ENCODE results near the gene TSSC4.
"Not testable (repeated sequence)": the region's sequence is repeated elsewhere in the genome, so short reads cannot be mapped to it uniquely, and the experiment has no call there.

TSSC4 gene

DNA sequence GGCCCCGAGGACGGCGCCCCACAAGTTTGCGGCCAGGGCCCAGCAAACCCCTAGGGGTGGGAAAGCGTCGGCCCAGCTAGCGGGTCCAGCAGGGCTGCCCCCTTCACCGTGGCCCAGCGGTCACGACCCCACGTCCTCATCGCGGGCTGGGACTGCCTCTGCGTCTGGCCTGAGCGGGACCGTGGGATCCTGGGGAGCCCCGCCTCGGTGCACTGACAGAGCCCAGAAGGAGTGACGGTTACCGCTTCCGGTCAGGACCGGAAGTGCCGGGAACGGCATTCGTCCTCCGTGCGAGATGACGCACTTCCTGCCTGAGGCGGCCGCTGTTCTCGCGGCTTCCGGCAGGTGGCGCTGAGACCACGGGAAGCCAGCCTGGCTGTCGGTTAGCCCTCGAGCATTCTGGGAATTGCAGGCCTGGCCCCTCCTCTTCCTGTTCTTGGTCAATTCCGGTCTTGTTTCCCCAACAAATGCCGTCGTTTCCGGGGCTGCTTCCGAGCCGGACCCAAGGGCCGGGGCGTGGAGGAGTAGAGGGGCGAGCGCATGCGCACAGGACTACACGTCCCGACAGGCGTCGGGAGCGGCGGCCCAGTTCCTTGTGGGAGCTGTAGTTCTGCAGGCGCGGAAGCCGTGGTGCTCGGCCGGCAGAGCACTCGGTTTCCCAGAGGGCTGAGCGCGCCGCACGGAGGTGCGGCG lies at the start of gene TSSC4:
Gene TSSC4, plus strand, starts transcription at position 682 of the 693 bp plus-strand sequence. CDS start 1,884 bp downstream, outside the sequence.
- POLR2A ChIA-PET, result interaction anchor here (0.9 to 4.3 kb wide), 7 partner anchors 10 to 502 kb away, joined by 3 to 32 read pairs (median 5); partner anchors contain the start of gene CD81
- TF ChIP-seq, protein P1, sequence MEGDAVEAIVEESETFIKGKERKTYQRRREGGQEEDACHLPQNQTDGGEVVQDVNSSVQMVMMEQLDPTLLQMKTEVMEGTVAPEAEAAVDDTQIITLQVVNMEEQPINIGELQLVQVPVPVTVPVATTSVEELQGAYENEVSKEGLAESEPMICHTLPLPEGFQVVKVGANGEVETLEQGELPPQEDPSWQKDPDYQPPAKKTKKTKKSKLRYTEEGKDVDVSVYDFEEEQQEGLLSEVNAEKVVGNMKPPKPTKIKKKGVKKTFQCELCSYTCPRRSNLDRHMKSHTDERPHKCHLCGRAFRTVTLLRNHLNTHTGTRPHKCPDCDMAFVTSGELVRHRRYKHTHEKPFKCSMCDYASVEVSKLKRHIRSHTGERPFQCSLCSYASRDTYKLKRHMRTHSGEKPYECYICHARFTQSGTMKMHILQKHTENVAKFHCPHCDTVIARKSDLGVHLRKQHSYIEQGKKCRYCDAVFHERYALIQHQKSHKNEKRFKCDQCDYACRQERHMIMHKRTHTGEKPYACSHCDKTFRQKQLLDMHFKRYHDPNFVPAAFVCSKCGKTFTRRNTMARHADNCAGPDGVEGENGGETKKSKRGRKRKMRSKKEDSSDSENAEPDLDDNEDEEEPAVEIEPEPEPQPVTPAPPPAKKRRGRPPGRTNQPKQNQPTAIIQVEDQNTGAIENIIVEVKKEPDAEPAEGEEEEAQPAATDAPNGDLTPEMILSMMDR (IDR thresholded peaks at IDR 0.05; ENCODE audit: insufficient read depth, low read length, missing control alignments), result peak; percentile 99
- CTCF ChIA-PET, result interaction anchor here (0.8 to 9.0 kb wide), 16 partner anchors 9 to 748 kb away, joined by 3 to 70 read pairs (median 5); partner anchors contain the start of genes C11orf21, CD81 and TSPAN32
- H3K4me3 ChIP-seq (ENCODE audit: low read depth, low read length), result peak within 1 kb of the TSS; percentile 99
- DNase-seq (ENCODE audit: low read depth, low spot score), result peak; percentile 99

DNA sequence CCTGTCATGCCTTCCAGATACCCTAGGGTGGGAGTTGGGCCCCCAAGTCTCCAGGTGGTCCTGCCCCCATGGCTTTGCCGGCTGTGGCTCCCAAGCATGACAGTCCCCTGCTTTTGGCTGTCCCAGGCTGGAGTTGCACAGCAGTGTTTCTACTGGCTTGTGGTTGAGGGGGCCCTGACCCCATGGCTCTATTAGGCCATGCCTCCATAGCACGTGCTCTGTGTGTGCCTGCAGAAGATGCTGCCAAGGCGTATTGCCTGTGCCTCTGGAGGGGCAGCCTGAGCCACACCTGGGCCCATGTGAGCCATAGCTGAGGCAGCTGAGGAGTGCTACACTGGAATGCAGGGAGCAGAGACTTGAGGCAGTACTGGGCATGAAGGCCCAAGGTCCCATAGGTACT lies 48.8 kb upstream of the TSSC4 start:
- POLR2A ChIA-PET, result no interaction called here
- no peak for DNase-seq (ENCODE audit: low read depth, low spot score)
- CTCF ChIA-PET, result no interaction called here
- TF ChIP-seq, protein P1 (IDR thresholded peaks at IDR 0.05; ENCODE audit: insufficient read depth, low read length, missing control alignments), result no peak
- H3K4me3 ChIP-seq (ENCODE audit: low read depth, low read length), result no peak overlapping the region

GRCh38 chr11:2352420-2352819 lies 48.1 kb upstream of the TSSC4 start:
- H3K4me3 ChIP-seq (ENCODE audit: low read depth, low read length), result no peak overlapping the region
- ChIA-PET POLR2A (no interaction called here), CTCF (no interaction called here)
- TF ChIP-seq, protein P1 (IDR thresholded peaks at IDR 0.05; ENCODE audit: insufficient read depth, low read length, missing control alignments), result no peak
- no peak for DNase-seq (ENCODE audit: low read depth, low spot score)

- POLR2A ChIA-PET, result interaction anchor here (1.0 to 1.2 kb wide), 2 partner anchors 22 to 23 kb away, joined by 3 to 6 read pairs; no protein-coding TSS in a partner anchor
- DNase-seq (ENCODE audit: low read depth, low spot score), result no peak
- CTCF ChIA-PET, result interaction anchor here (1.0 to 1.4 kb wide), 2 partner anchors 50 to 64 kb away, joined by 3 to 5 read pairs; no protein-coding TSS in a partner anchor
- no peak overlapping the region for H3K4me3 ChIP-seq (ENCODE audit: low read depth, low read length)
- TF ChIP-seq, protein P1 (IDR thresholded peaks at IDR 0.05; ENCODE audit: insufficient read depth, low read length, missing control alignments), result no peak
These were observed 45.4 kb upstream of the TSSC4 start for GRCh38 chr11:2355000-2355644.

DNA sequence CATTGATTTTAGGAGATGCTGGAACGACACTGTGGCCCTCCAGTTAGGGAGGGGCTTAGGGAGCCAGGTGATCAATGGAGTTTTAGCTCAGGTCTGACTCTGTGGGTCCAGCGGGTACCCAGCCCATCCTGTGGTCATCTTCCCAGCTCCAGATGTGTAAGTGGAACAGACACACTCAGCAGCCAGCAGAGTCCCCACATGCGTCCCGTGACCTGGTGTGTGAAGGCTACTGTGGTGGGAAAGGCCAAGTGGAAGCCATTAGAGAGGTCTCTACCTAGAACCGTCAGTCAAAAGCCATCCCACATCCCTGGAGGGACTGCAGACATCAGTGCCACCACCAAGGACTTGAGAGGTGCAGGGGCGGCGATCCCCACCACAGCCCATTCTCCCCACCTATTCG lies 43.3 kb upstream of the TSSC4 start:
- no peak overlapping the region for H3K4me3 ChIP-seq (ENCODE audit: low read depth, low read length)
- TF ChIP-seq, protein P1 (IDR thresholded peaks at IDR 0.05; ENCODE audit: insufficient read depth, low read length, missing control alignments), result no peak
- ChIA-PET CTCF (no interaction called here), POLR2A (no interaction called here)
- no peak for DNase-seq (ENCODE audit: low read depth, low spot score)

DNA sequence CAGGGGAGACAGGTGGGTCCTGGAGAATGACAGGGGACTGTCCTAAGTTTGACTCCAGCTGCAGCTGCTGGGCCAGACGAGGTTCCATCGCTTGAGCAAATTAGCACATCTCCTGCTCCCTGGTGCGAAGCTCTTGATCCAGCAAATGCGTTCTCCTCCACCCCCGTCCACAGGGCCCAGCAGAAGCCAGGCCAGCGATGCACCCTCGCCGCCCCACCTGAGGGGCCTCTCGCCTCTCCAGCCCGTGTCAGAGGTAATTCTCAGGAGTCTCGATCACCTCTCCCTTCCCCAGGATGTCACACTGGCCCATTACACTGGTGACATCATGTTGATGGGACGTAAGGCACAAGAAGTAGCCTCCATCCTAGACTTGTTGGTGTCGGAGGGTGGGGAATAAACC lies 42.9 kb upstream of the TSSC4 start:
- DNase-seq (ENCODE audit: low read depth, low spot score); H3K4me3 ChIP-seq (ENCODE audit: low read depth, low read length); POLR2A ChIA-PET; CTCF ChIA-PET: not testable (repeated sequence)
